OCI-LY3 (cell line): ENCODE measurements around the gene PCBD2.

Experiments
- H2AFZ ChIP-seq: fragments of 200-600, 300-600 bp; shearing (Covaris generic); 2 replicates; pipeline ENCODE4 v1.6.0; 2014; ENCODE audit warnings: antibody characterized with exemption, low read depth, low read length
- H3K27ac ChIP-seq: fragments of 200-600, 300-600 bp; sonication (generic); 2 replicates; pipeline ENCODE4 v1.5.1; 2014; ENCODE audit warnings: mild to moderate bottlenecking, low read length, moderate library complexity, mixed read lengths
- H3K27me3 ChIP-seq: fragments of 200-600, 300-600 bp; sonication (generic); 2 replicates; pipeline ENCODE4 v1.6.1; 2014; ENCODE audit warnings: low read depth, low read length, mixed read lengths
- H3K36me3 ChIP-seq: fragments of 200-600, 300-600 bp; sonication (generic); replicated peaks from 2 replicates; pipeline ENCODE3; 2014; ENCODE audit warnings: low read depth, low read length, mixed read lengths
- H3K4me1 ChIP-seq: fragments of 300-600, 200-600 bp; sonication (generic); 2 replicates; pipeline ENCODE4 v1.6.1; 2014; ENCODE audit warnings: low read length, mixed read lengths
- H3K4me2 ChIP-seq: fragments of 200-600, 300-600 bp; sonication (generic); 2 replicates; pipeline ENCODE4 v1.6.1; 2014; ENCODE audit warnings: low read length, mixed read lengths
- H3K4me3 ChIP-seq: fragments of 300-600, 200-600 bp; sonication (generic); 2 replicates; pipeline ENCODE4 v1.5.1; 2014; ENCODE audit warnings: antibody characterized with exemption, mild to moderate bottlenecking, low read length, moderate library complexity
- H3K79me2 ChIP-seq: fragments of 300-600, 200-600 bp; shearing (Covaris generic); 2 replicates; pipeline ENCODE4 v1.6.1; 2014; ENCODE audit warnings: mild to moderate bottlenecking, low read length, mixed read lengths
- H3K9ac ChIP-seq: fragments of 300-600, 200-600 bp; shearing (Covaris generic); 2 replicates; pipeline ENCODE4 v1.6.0; 2014; ENCODE audit warnings: mild to moderate bottlenecking, low read length, moderate library complexity
- H3K9me3 ChIP-seq: fragments of 200-600, 300-600 bp; shearing (Covaris generic); 2 replicates; pipeline ENCODE4 v1.6.1; 2014; ENCODE audit warnings: low read length, mixed read lengths; ENCODE audit not compliant: insufficient read depth
- H4K20me1 ChIP-seq: fragments of 200-600, 300-600 bp; sonication (generic); 2 replicates; pipeline ENCODE4 v1.6.1; 2016; ENCODE audit warnings: low read length, mixed read lengths; ENCODE audit not compliant: insufficient read depth
- EZH2phosphoT487 ChIP-seq: fragments of 200-600 bp; shearing (Covaris generic); IDR thresholded peaks from 2 replicates; pipeline ENCODE4 v1.6.1; 2018; ENCODE audit warnings: antibody characterized with exemption, mixed run types, low read depth
- TF ChIP-seq, protein P1 (sequence below): fragments of 200-600, 300-600 bp; sonication (generic); IDR thresholded peaks from 2 replicates; pipeline ENCODE4 v1.5.1; 2014; ENCODE audit warnings: antibody characterized with exemption, low read length, low read depth

Gene PCBD2

GRCh38 chr5:134943547-134943946 lies 38.6 kb downstream of the PCBD2 start:
- TF ChIP-seq, protein P1, sequence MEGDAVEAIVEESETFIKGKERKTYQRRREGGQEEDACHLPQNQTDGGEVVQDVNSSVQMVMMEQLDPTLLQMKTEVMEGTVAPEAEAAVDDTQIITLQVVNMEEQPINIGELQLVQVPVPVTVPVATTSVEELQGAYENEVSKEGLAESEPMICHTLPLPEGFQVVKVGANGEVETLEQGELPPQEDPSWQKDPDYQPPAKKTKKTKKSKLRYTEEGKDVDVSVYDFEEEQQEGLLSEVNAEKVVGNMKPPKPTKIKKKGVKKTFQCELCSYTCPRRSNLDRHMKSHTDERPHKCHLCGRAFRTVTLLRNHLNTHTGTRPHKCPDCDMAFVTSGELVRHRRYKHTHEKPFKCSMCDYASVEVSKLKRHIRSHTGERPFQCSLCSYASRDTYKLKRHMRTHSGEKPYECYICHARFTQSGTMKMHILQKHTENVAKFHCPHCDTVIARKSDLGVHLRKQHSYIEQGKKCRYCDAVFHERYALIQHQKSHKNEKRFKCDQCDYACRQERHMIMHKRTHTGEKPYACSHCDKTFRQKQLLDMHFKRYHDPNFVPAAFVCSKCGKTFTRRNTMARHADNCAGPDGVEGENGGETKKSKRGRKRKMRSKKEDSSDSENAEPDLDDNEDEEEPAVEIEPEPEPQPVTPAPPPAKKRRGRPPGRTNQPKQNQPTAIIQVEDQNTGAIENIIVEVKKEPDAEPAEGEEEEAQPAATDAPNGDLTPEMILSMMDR: no peak
- TF ChIP-seq EZH2phosphoT487: no peak
- Histone ChIP-seq H3K27ac (no peak overlapping the region), H2AFZ (no peak overlapping the region), H3K9me3 (no peaks in the 10 kb centered on the region), H4K20me1 (no peaks in the 10 kb centered on the region), H3K79me2 (no peaks in the 10 kb centered on the region), H3K27me3 (no peaks in the 10 kb centered on the region), H3K4me1 (no peaks in the 10 kb centered on the region), H3K4me2 (no peak overlapping the region), H3K9ac (no peak overlapping the region), H3K4me3 (no peak overlapping the region), H3K36me3 (no peaks in the 10 kb centered on the region)

- Histone ChIP-seq H3K36me3 (no peaks in the 10 kb centered on the region), H3K4me1 (no peaks in the 10 kb centered on the region), H4K20me1 (no peaks in the 10 kb centered on the region), H3K27me3 (no peaks in the 10 kb centered on the region), H3K9me3 (no peaks in the 10 kb centered on the region), H2AFZ (no peak overlapping the region), H3K79me2 (no peaks in the 10 kb centered on the region), H3K4me2 (no peak overlapping the region), H3K4me3 (no peak overlapping the region), H3K9ac (no peak overlapping the region), H3K27ac (no peak overlapping the region)
- TF ChIP-seq EZH2phosphoT487: no peak
Measured at GRCh38 chr5:134944630-134945029, 39.7 kb downstream of the PCBD2 start.

- H3K9ac ChIP-seq: no peak overlapping the region
- H3K4me3 ChIP-seq: no peak overlapping the region
- no peaks in the 10 kb centered on the region for H3K4me1 ChIP-seq
- H3K27ac ChIP-seq: no peak overlapping the region
- H4K20me1 ChIP-seq: no peaks in the 10 kb centered on the region
- no peaks in the 10 kb centered on the region for H3K27me3 ChIP-seq
- no peak overlapping the region for H2AFZ ChIP-seq
- H3K9me3 ChIP-seq: no peaks in the 10 kb centered on the region
- H3K4me2 ChIP-seq: no peak overlapping the region
- H3K36me3 ChIP-seq: no peaks in the 10 kb centered on the region
- no peaks in the 10 kb centered on the region for H3K79me2 ChIP-seq
- TF ChIP-seq EZH2phosphoT487: no peak
- TF ChIP-seq, protein P1: no peak
Measured at GRCh38 chr5:134945041-134945440, 40.1 kb downstream of the PCBD2 start.

DNA sequence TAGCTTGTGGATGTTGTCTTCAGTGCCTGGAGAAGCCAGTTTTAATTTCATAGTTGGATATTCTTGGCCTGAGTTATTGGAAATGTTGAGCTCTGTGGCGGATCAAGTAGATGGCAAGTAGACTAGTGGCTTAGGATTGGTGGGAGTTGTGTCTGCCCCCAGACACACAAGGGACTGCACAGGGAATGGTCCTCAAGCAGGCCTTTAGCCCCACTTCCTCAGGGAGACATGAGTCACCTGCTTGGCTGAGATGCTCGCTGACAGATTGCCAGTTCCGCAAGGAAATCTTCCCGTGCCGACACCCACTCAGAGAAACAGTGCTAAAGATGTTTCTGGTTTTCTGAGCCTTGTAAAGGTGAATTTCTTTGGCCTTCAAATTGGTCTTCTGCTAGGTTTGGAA lies 44.0 kb downstream of the PCBD2 start:
- Histone ChIP-seq H3K4me2 (no peak overlapping the region), H3K4me3 (no peak overlapping the region), H4K20me1 (no peaks in the 10 kb centered on the region), H3K79me2 (no peaks in the 10 kb centered on the region), H2AFZ (no peak overlapping the region), H3K9ac (no peak overlapping the region), H3K27me3 (no peaks in the 10 kb centered on the region), H3K27ac (no peak overlapping the region), H3K4me1 (no peaks in the 10 kb centered on the region), H3K36me3 (peaks cover 3% of the 10 kb centered on the region), H3K9me3 (no peaks in the 10 kb centered on the region)
- TF ChIP-seq, protein P1: no peak
- no peak for TF ChIP-seq EZH2phosphoT487

GRCh38 chr5:134949316-134949715 lies 44.4 kb downstream of the PCBD2 start:
- Histone ChIP-seq H3K27ac (no peak overlapping the region), H3K36me3 (peaks cover 5% of the 10 kb centered on the region), H3K4me1 (no peaks in the 10 kb centered on the region), H3K9me3 (no peaks in the 10 kb centered on the region), H2AFZ (no peak overlapping the region), H3K4me3 (no peak overlapping the region), H3K79me2 (no peaks in the 10 kb centered on the region), H3K27me3 (no peaks in the 10 kb centered on the region), H4K20me1 (no peaks in the 10 kb centered on the region), H3K4me2 (no peak overlapping the region), H3K9ac (no peak overlapping the region)
- TF ChIP-seq, protein P1: no peak
- TF ChIP-seq EZH2phosphoT487: no peak
